WI38 (cell line): ENCODE results near the gene DHX29.

Source experiments
- H3K4me3 ChIP-seq: 2 replicates; pipeline ENCODE4 v1.5.1; 2011; ENCODE audit warnings: low read depth, mild to moderate bottlenecking, control low read depth, low read length
- TF ChIP-seq, protein P1 (sequence below): IDR thresholded peaks from 2 replicates; pipeline ENCODE4 v1.5.1; 2012; ENCODE audit warnings: low read depth, mild to moderate bottlenecking, control low read depth, low read length

The DHX29 gene, protein sequence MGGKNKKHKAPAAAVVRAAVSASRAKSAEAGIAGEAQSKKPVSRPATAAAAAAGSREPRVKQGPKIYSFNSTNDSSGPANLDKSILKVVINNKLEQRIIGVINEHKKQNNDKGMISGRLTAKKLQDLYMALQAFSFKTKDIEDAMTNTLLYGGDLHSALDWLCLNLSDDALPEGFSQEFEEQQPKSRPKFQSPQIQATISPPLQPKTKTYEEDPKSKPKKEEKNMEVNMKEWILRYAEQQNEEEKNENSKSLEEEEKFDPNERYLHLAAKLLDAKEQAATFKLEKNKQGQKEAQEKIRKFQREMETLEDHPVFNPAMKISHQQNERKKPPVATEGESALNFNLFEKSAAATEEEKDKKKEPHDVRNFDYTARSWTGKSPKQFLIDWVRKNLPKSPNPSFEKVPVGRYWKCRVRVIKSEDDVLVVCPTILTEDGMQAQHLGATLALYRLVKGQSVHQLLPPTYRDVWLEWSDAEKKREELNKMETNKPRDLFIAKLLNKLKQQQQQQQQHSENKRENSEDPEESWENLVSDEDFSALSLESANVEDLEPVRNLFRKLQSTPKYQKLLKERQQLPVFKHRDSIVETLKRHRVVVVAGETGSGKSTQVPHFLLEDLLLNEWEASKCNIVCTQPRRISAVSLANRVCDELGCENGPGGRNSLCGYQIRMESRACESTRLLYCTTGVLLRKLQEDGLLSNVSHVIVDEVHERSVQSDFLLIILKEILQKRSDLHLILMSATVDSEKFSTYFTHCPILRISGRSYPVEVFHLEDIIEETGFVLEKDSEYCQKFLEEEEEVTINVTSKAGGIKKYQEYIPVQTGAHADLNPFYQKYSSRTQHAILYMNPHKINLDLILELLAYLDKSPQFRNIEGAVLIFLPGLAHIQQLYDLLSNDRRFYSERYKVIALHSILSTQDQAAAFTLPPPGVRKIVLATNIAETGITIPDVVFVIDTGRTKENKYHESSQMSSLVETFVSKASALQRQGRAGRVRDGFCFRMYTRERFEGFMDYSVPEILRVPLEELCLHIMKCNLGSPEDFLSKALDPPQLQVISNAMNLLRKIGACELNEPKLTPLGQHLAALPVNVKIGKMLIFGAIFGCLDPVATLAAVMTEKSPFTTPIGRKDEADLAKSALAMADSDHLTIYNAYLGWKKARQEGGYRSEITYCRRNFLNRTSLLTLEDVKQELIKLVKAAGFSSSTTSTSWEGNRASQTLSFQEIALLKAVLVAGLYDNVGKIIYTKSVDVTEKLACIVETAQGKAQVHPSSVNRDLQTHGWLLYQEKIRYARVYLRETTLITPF (N-terminal part only)

GRCh38 chr5:55307383-55308253 lies at the start of gene DHX29, which contains the start of gene MTREX:
DHX29 (minus strand) TSS chr5:55307694; CDS start chr5:55307573, 121 bp downstream.
MTREX (plus strand) TSS chr5:55307989; CDS start chr5:55308014, 25 bp downstream.
- H3K4me3 ChIP-seq, result peak within 1 kb of the TSS; percentile 98
- TF ChIP-seq, protein P1, sequence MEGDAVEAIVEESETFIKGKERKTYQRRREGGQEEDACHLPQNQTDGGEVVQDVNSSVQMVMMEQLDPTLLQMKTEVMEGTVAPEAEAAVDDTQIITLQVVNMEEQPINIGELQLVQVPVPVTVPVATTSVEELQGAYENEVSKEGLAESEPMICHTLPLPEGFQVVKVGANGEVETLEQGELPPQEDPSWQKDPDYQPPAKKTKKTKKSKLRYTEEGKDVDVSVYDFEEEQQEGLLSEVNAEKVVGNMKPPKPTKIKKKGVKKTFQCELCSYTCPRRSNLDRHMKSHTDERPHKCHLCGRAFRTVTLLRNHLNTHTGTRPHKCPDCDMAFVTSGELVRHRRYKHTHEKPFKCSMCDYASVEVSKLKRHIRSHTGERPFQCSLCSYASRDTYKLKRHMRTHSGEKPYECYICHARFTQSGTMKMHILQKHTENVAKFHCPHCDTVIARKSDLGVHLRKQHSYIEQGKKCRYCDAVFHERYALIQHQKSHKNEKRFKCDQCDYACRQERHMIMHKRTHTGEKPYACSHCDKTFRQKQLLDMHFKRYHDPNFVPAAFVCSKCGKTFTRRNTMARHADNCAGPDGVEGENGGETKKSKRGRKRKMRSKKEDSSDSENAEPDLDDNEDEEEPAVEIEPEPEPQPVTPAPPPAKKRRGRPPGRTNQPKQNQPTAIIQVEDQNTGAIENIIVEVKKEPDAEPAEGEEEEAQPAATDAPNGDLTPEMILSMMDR, result no peak

DNA sequence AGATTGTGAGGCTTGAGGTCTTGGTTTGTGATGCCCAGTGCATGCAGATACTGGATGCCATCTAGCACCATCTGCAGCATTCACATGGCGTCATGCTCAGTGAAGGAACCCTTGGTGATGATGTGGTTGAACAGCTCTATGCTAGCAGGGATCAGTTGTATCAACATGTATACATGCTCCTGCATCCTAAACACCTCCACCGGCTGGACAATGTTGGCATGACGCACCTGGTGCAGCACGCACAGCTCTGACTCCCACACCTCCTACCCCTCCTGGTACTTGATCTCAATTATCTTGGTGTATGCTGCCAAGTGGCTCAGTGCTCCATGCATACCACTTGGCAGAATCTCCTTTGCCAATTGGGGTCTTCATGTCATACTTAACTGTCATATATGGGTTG lies 49.4 kb upstream of the DHX29 start:
- H3K4me3 ChIP-seq, result no peak overlapping the region
- TF ChIP-seq, protein P1, result no peak

DNA sequence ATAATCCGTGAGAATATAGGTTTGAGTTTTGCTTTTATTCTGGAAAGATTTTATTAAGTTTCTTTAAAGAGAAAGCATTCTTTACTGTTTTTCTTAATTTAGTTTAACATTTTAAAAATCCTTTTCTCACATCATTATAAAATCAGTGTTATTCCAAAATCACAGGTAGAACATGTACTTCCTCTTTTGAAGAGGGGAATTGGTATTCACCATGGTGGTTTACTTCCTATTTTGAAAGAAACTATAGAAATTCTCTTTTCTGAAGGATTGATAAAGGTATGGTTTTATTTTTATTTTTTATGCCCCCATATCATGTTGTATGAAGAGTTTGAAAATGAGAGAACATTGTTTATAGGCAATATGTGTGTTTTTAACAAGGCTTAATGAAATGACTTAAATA lies 43.3 kb upstream of the DHX29 start:
- TF ChIP-seq, protein P1, result no peak
- H3K4me3 ChIP-seq, result no peak overlapping the region

- TF ChIP-seq, protein P1, result no peak
- no peak overlapping the region for H3K4me3 ChIP-seq
These were observed 40.3 kb upstream of the DHX29 start for GRCh38 chr5:55347786-55348185.

- TF ChIP-seq, protein P1, result no peak
- H3K4me3 ChIP-seq, result no peak overlapping the region
These were observed 37.8 kb upstream of the DHX29 start for GRCh38 chr5:55345327-55345726.

DNA sequence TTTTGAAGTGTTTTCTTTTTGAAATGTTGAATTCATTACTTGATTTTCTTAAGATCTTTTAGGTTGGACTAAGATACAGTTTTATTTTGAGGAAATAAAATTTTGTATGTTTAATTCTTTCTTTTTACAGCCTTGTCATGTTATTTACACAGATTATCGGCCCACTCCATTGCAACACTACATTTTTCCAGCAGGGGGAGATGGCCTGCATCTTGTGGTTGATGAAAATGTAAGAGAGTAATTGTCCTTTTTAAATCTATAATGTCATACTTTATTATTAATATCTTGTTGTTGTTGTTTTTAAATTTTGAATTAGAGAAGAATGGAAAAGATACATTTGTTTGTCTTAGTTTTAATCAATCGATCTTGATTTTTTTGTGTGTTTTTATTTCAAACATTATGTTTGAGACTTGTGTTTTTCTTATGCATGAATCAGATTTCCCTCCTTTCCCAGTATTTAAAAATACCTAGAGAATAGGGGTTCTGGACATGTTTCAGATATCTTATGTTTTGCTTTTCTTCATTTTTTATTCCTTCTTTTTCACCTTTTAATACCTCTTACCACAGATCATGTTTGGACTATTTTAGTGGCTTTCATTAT lies 37.0 kb upstream of the DHX29 start:
- TF ChIP-seq, protein P1, result peak; percentile 75
- no peak overlapping the region for H3K4me3 ChIP-seq
